ENCODE results near the gene CTDSP2.
"Not testable (repeated sequence)": the region's sequence is repeated elsewhere in the genome, so short reads cannot be mapped to it uniquely, and the experiment has no call there.

The CTDSP2 gene

DNA sequence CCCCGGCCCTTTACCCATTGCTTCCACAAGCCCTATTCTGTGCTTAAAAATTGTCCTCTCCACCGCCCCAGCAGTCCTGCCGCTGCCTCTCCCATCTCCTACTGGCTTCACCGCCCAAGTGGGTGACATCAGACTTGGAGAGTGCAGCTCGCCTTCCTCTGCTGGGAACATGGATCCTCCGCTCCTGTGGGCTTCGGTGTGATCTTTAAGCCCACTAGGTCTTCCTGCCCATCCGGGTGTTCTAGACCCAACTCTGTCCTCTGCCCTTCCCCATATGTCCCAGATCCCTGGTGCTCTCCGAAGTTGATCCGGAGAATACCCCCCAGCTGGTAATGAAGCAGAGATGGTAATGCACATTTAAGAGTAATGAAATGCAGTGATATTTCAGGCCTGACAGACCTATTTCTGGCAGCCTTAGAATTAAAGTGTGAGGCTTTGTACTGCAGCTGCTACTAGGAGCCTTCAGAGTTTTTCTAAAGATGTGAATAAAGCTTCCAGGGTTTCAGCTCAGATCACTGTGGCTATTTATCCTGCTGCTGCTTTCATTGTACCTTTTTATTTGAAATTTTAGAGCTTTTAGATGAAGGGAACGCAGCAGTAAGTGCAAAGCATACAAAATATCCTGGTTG lies 22.9 kb upstream of the CTDSP2 start:
- TF ChIP-seq POLR2A (IDR thresholded peaks at IDR 0.05; ENCODE audit: low read length), result no peak
- TF ChIP-seq GATA1 (IDR thresholded peaks at IDR 0.05; ENCODE audit: low read depth, low read length), result no peak
- DNase-seq, result no peak

DNA sequence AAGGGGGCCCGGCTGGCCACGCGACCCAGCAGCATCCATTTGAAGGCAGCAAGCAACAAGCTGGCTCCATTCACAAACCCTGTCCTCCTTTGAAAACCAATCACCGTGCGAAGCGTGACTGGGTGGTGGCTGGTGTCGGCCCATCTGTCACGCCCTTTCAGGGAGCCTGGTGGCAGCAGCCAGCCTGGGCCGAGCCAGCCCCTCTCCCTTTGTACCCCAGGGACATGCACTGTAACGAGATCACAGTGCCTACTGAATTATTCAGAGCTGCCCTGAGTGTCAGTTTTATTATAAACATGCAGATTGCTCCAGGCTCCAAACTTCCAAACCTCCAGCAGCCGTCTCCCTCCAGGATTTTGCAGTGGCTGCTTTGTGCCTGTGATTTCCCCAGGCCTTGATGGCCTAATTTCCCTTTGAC lies 22.3 kb upstream of the CTDSP2 start:
- DNase-seq, result no peak
- no peak for TF ChIP-seq POLR2A (IDR thresholded peaks at IDR 0.05; ENCODE audit: low read length)
- TF ChIP-seq GATA1 (IDR thresholded peaks at IDR 0.05; ENCODE audit: low read depth, low read length), result no peak

DNA sequence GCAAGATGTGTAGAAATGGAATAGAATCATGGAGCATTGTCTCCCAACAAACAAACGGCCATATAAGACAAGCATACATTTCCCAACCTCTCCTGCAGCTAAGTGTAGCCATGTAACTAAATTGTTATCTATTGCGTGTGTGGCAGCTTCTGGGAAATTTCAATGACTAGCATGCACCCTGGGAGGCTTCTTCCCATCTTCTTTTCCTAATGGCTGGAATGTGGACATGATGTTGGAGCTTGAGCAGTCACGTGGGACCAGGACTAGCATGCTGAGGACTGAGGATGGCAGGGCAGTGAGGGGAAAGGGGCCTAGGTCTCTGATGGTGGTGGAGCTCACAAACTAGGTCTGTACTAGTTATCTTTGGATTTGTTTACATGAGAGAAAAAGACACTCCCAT lies 21.7 kb upstream of the CTDSP2 start:
- DNase-seq, result no peak
- no peak for TF ChIP-seq GATA1 (IDR thresholded peaks at IDR 0.05; ENCODE audit: low read depth, low read length)
- TF ChIP-seq POLR2A (IDR thresholded peaks at IDR 0.05; ENCODE audit: low read length), result no peak

DNA sequence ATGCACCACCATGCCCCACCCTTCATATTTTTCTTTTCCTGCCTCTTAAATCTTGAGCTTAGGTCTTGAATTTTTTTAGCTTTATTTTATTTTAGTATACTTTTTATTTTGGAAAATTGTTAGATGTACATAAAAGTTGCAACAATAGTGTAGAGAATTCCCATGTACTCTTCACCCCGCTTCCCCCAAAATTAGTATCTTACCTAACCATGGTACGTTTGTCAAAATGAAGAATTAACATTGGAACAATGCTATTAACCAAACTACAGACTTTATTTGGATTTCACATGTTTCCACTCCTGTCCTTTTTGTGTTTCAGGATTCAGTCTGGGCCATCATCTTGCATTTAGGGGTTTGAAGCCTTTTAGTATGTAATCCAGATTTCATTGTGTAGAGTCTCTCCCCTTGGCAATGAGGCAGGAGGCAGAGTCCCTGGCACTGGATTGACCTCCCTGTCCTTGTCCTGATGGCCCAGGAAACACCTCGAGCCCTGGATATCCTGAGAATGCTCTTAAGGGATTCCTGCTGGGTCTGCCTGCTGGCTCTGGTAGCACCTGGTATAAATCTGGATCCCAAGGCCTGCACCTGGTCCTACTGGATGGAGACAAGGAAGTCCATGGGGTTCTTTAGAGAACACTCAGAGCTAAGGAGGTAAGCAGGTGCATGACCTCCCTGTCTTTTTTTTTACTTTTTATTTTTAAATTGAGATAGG lies 19.9 kb upstream of the CTDSP2 start:
- DNase-seq, result no peak
- no peak for TF ChIP-seq GATA1 (IDR thresholded peaks at IDR 0.05; ENCODE audit: low read depth, low read length)
- TF ChIP-seq POLR2A (IDR thresholded peaks at IDR 0.05; ENCODE audit: low read length), result no peak

DNA sequence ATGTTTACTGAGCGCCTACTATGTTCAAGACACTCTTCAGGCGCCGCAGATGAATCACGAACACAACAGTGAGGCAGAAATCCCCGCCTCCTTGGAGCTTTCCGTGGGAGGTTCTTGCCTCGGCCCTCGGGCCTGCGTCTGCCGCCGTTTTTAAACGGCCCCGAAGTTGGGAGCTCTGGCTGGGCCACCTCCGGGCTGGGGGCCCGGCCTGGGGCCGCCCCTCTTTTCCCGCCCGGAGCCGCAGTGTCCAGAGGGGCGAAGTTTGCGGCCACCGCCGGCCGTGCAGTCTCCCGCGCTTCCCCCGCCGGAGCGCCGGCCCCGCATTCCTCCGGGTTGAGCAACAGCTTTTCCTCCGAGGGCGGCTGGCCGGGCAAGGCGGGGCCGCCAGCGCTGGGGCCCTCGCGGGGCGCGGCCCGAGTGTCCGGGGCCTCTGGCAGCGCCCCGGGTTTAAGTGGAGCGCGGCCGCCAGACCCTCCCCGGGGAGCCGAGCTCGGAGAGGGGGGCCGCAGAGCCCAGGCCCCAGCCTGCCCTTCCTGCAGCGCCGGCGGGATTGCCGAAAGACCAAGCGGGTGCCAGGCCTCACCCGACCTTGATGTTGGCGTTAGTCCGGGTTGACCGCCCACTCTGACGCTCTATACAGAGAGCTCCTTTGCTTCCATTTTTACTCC lies 18.7 kb upstream of the CTDSP2 start:
- peak; percentile 52 to 63 for DNase-seq

DNA sequence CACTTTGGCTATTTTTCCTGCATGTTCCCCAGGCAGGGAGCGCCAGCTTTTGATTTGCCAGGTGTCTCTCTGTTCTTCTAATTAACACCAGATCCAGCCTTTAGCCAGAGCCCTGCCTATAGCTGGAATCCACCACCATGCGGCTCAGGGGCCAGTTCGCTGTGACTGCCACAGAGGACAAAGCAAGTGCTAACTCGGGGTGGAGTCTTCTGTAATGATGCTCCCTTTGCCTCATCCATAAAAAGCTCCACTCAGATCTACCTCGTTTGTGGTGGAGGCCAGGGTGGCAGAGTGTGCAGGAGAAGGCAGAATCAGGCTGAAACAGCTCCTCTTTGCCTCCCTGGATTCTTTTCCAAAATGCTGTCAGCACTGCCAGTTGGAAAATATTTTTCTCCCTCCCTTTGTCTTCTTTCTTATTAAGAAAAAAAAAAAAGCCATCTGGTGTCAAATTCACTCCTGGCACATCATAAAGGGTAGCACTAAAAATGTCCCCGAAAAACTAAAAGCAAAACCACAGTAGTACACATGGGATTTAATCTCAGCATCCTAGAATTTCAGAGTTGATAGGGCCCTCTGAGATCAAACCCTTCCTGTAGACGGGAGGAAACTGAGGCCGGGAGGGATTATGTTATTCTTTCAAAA lies 18.0 kb upstream of the CTDSP2 start:
- DNase-seq, result no peak

More for the DNA sequence above, 18.7 kb upstream of the CTDSP2 start:
- TF ChIP-seq POLR2A (IDR thresholded peaks at IDR 0.05; ENCODE audit: low read length), result no peak

DNA sequence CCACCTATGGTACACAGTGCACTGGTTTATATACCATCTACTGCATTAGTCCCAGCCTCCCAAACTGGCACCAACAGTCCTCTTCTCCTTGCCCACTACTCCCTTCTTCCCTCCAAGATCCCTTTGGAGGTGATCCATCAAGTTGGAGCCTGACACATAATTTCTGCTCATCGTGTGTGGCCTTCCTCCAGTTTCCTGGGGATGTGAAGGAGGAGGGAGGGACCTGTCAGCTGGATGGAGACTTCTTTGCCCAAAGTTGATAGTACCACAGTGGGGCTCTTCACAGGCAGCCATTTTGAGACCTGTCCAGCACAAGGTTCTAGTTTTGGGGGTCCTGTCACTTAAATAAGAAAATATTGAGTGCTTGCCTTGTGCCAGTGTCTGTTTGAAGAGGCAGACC lies 17.1 kb upstream of the CTDSP2 start:
- TF ChIP-seq GATA1 (IDR thresholded peaks at IDR 0.05; ENCODE audit: low read depth, low read length), result no peak
- no peak for TF ChIP-seq POLR2A (IDR thresholded peaks at IDR 0.05; ENCODE audit: low read length)
- no peak for DNase-seq

More for the DNA sequence above, 18.0 kb upstream of the CTDSP2 start:
- no peak for TF ChIP-seq GATA1 (IDR thresholded peaks at IDR 0.05; ENCODE audit: low read depth, low read length)
- no peak for TF ChIP-seq POLR2A (IDR thresholded peaks at IDR 0.05; ENCODE audit: low read length)

DNA sequence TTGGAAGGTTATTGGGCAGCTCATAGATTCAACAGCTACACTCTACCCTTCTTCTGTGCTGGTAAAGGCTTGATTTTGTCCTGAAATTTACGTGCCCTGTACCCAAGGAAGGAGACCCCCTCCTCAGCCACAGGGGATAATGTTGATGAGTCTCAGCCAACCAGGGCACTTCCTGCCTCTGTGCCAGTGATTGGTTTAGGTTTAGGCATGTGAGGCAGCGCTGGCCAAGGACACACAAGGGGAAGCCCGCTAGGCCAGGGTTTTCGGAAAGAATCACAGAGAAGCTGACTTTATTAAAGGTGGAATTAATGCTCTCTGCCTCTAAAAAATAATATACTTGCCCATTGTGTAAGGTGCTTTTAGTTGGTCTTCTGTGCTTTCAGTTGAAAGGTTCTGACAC lies 15.4 kb upstream of the CTDSP2 start:
- DNase-seq, result no peak

DNA sequence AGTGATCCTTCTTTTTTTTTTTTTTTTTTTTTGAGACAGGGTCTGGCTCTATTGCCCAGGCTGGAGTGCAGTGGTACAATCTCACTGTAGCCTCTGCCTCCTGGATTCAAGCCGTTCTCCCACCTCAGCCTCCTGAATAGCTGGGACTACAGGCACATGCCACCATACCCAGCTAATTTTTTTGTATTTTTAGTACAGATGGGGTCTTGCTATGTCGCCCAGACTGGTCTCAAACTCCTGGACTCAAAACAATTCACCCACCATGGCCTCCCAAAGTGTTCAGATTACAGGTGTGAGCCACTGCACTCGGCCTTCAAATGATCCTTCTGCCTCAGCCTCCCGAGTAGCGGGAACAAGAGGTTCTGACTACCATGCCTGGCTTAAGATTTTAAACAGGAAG lies 14.4 kb upstream of the CTDSP2 start:
- not testable (repeated sequence) for DNase-seq

More for the DNA sequence above, 15.4 kb upstream of the CTDSP2 start:
- TF ChIP-seq GATA1 (IDR thresholded peaks at IDR 0.05; ENCODE audit: low read depth, low read length) (no peak), POLR2A (IDR thresholded peaks at IDR 0.05; ENCODE audit: low read length) (no peak)

DNA sequence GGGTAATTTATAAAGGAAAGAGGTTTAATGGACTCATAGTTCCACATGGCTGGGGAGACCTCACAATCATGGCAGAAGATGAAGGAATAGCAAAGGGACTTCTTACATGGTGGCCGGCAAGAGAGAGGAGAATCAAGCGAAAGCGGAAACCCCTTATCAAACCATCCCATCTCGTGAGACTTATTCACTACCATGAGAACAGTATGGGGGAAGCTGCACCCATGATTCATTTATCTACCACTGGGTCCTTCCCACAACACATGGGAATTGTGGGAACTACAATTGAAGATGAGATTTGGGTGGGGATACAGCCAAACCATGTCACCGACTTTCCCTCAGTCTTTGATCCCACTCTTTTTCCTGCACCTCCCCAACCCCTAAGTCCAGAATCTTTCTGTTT lies 12.6 kb upstream of the CTDSP2 start:
- TF ChIP-seq POLR2A (IDR thresholded peaks at IDR 0.05; ENCODE audit: low read length), result no peak
- no peak for TF ChIP-seq GATA1 (IDR thresholded peaks at IDR 0.05; ENCODE audit: low read depth, low read length)
- DNase-seq, result no peak

DNA sequence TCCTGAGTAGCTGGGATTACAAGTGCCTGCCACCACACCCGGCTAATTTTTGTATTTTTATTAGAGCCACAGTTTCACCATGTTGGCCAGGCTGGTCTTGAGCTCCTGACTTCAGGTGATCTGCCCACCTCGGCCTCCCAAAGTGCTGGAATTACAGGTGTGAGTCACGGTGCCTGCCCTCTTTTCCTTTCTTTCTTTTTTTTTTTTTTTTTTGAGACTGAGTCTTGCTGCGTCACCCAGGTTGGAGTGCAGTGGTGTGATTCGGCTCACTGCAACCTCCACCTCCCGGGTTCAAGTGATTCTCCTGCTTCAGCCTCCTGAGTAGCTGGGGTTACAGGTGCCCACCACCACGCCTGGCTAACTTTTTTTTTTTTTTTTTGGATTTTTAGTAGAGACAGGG lies 11.6 kb upstream of the CTDSP2 start:
- not testable (repeated sequence) for DNase-seq

DNA sequence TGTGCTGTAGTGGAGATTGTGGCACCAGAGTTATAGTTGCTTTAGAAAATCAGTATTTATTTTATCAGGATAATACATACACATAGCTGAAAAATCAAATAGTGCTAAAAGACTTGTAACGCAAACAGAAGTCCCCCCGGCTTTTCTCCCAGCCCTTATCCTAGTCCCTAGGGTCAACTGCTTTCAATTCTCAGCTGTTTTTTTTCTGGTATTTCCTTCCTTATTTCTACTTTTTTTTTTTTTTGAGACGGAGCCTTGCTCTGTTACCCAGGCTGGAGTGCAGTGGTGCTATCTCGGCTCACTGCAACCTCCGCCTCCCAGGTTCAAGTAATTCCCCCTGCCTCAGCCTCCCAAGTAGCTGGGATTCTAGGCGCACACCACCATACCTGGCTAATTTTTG lies 8.4 kb upstream of the CTDSP2 start:
- no peak for TF ChIP-seq POLR2A (IDR thresholded peaks at IDR 0.05; ENCODE audit: low read length)
- no peak for TF ChIP-seq GATA1 (IDR thresholded peaks at IDR 0.05; ENCODE audit: low read depth, low read length)
- no peak for DNase-seq

DNA sequence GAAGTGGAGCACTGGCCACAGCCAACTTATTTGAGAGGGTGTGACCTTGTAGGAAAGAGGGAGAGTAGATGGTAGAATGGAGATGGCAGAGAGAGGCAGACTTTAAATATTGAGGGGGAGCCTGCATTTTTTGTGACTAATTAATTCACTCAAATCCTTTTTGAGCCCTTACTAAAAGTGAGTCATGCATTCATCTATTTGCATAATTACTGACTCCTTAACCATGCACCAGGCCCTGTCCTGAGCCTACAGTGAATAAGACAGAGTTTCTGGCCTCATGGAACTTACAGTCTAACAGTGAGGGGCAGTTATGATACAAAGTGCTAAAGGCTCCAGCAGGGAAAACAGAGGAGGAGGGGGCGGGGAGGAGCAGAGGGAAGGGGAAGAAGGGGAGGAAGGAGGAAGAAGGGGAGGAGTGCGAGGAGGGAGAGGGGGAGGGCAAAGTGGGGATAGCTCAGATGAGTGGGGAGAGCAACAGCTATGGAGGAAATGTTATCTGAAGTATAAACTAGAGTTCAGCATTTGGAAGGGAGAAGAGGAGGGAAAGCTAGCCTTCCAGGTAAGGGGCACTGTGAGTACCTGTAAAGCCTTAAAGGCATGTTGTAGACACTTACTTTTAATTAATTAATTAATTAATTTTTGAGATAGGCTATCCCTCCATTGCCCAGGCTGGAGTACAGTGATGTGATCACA lies 7.5 kb upstream of the CTDSP2 start:
- TF ChIP-seq GATA1 (IDR thresholded peaks at IDR 0.05; ENCODE audit: low read depth, low read length), result no peak
- TF ChIP-seq POLR2A (IDR thresholded peaks at IDR 0.05; ENCODE audit: low read length), result no peak
- DNase-seq, result no peak
